GM19328 (cell line): ENCODE data around the gene NYNRIN.
A peak's percentile ranks its signal among the peaks of the same experiment; 100 is the strongest.

Source experiments
- ATAC-seq: cut with Tn5 transposase; IDR thresholded peaks from one replicate; pipeline ENCODE4 v1.9.1; 2021; ENCODE audit warnings: mild to moderate bottlenecking, moderate library complexity; ENCODE audit not compliant: unreplicated experiment

NYNRIN gene

GRCh38 chr14:24430143-24430681, 31.4 kb downstream of the NYNRIN start:
- ATAC-seq = peak; percentile 63

GRCh38 chr14:24430682-24431568, 32.1 kb downstream of the NYNRIN start:
- ATAC-seq = no peak

GRCh38 chr14:24431569-24432258, 32.9 kb downstream of the NYNRIN start:
- ATAC-seq = peak; percentile 44

- ATAC-seq = no peak
These were observed 33.7 kb downstream of the NYNRIN start for GRCh38 chr14:24432259-24433131.

GRCh38 chr14:24434036-24434435, 35.2 kb downstream of the NYNRIN start:
- no peak for ATAC-seq

- no peak for ATAC-seq
These were observed 35.9 kb downstream of the NYNRIN start for GRCh38 chr14:24434676-24435075.

GRCh38 chr14:24435192-24435810, 36.5 kb downstream of the NYNRIN start:
- ATAC-seq = no peak

GRCh38 chr14:24435998-24436354, 37.2 kb downstream of the NYNRIN start:
- no peak for ATAC-seq

- ATAC-seq = no peak
These were observed 37.7 kb downstream of the NYNRIN start for GRCh38 chr14:24436355-24437019.

GRCh38 chr14:24437020-24437735, 38.4 kb downstream of the NYNRIN start:
- no peak for ATAC-seq

- no peak for ATAC-seq
These were observed 38.9 kb downstream of the NYNRIN start for GRCh38 chr14:24437736-24438067.

- no peak for ATAC-seq
These were observed 39.7 kb downstream of the NYNRIN start for GRCh38 chr14:24438223-24439097.

GRCh38 chr14:24439257-24439656, 40.5 kb downstream of the NYNRIN start:
- no peak for ATAC-seq

GRCh38 chr14:24439830-24440605, 41.2 kb downstream of the NYNRIN start:
- ATAC-seq = no peak

GRCh38 chr14:24440606-24441399, 42.0 kb downstream of the NYNRIN start:
- ATAC-seq = no peak

GRCh38 chr14:24441485-24441884, 42.7 kb downstream of the NYNRIN start:
- no peak for ATAC-seq

GRCh38 chr14:24441904-24442239, 43.1 kb downstream of the NYNRIN start:
- ATAC-seq = no peak
